ENCODE data around the gene KLHL2.

DNA sequence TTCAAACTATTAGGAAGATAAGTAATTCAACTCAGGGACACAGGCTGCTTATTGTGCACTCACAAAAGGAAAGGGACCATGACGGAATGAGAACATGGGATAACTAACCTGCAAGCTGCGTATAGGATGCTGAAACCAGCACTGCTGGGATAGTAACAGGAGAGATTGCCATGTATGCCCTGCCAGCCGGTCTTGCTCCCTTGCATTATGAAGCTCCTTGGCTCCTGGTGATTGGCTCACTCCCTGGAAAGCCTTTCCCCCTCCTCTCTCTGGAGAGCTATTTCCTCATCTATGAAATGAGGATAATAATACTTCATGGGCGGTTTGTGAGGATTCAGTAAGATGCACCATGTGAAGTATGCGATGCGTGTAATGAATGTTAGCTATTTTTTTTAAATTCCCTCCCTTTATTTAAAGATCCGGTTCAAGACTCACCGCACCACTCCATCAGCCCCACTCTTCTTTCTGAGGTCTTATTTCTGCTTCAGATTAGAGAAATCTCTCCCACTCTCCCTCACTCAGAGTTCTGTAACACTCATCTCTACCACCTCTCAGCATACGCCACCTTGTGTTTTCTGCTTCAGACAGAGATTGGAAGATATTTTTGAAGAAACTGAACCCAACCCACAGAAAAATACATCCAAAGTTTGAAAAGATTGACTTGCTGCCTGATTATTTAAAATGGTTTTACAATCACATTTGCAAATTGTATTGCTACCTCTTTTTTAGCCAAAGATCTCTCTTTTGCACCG, 138.5 kb downstream of the KLHL2 start:
- TF ChIP-seq JUN (IDR thresholded peaks at IDR 0.05; ENCODE audit: borderline replicate concordance, low read depth, low read length) (no peak), JUN (CRISPR knock-in tag; IDR thresholded peaks at IDR 0.05; ENCODE audit: borderline replicate concordance) (no peak), RAD21 (CRISPR knock-in tag; conservative IDR thresholded peaks at IDR 0.05 in 1 of 2, IDR thresholded peaks at IDR 0.05 in 1 of 2) (no peak), BRCA1 (IDR thresholded peaks at IDR 0.05) (no peak), BRCA1 (CRISPR knock-in tag; IDR thresholded peaks at IDR 0.05) (no peak), PRMT5 (CRISPR knock-in tag; IDR thresholded peaks at IDR 0.05) (no peak), GABPA (tag; conservative IDR thresholded peaks at IDR 0.05; ENCODE audit: low read depth) (no peak), SNIP1 (IDR thresholded peaks at IDR 0.05; ENCODE audit: low read depth) (no peak), NR1H2 (CRISPR knock-in tag; IDR thresholded peaks at IDR 0.05) (no peak)
- TF ChIP-seq, protein P1, sequence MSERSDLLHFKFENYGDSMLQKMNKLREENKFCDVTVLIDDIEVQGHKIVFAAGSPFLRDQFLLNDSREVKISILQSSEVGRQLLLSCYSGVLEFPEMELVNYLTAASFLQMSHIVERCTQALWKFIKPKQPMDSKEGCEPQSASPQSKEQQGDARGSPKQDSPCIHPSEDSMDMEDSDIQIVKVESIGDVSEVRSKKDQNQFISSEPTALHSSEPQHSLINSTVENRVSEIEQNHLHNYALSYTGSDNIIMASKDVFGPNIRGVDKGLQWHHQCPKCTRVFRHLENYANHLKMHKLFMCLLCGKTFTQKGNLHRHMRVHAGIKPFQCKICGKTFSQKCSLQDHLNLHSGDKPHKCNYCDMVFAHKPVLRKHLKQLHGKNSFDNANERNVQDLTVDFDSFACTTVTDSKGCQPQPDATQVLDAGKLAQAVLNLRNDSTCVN (CRISPR knock-in tag; IDR thresholded peaks at IDR 0.05): no peak
